ENCODE data around the gene HSPA9. TPM values are rescaled to one million over a fixed set of nuclear protein-coding genes. Genes with fewer than 3 reads are reported as not detected.
A peak's percentile ranks its signal among the peaks of the same experiment; 100 is the strongest.

The HSPA9 gene
- total RNA-seq, 1 donor from 2014 or later = 247 TPM

DNA sequence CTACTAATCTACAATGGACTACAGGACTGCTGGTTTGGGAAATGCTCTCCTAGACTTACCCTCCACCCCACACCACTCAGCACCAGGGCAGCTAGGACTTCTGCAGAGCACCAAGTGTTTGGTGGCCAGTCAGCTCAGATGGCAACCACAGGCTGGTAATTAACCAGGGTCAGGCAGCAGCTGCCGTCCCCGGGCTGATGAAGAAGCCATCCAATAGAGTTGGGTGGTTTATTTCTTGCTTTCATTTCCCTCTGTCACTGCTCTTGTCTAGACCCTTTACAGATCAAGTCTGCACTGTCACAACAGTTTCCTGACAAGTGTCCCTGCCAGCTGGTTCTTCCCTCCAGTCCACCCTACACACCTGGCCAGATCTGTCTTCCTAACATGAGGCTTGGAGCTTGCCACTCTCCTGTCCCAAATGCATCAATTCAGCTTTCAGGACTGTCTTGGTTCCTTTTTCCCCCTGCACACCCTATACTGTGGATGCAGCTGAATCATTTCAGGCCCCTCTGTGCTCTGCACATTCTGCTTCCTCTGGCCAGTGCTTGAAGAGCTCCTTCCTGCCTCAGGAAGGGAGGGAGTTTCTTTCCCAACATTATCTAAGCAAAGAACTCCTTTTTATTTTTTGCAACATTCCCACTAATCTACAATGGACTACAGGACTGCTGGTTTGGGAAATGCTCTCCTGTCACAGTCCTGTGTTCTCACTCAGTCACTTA lies 30.2 kb upstream of the HSPA9 start:
- Mint-ChIP-seq H3K9me3 (no peaks in the 10 kb centered on the region), H3K4me1 (peaks cover 51% of the 10 kb centered on the region)

DNA sequence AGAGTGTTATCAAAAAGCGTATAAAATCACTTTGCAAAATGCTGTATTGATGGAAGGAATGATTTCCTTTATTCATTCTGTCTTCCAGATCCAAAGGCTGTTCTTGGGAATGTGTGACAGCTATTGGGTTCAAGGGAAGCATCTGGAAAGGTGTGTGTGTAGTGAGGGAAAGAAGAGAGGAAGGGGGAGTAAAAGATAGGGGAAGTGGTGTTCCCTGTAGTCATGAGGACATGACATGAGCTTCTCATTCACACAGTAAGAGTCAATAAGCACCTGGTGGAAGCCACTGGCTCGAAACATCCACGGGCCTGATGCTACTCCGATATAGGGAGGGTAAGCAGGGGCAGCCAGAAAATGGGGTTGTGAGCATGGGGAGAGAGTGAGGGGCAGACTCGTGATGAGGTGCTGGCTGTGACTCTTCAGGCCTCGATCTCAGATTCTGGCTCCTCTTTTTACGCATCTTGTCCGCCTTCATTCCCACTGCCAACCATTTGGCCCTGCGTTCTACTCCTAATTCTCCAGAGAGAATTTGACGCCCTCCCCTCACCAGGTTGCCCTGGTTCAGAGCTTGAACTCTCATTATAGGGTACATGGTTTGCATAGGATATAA lies 29.1 kb upstream of the HSPA9 start:
- no peak for DNase-seq (ENCODE audit: low read depth, low spot score)
- TF ChIP-seq, protein P1, sequence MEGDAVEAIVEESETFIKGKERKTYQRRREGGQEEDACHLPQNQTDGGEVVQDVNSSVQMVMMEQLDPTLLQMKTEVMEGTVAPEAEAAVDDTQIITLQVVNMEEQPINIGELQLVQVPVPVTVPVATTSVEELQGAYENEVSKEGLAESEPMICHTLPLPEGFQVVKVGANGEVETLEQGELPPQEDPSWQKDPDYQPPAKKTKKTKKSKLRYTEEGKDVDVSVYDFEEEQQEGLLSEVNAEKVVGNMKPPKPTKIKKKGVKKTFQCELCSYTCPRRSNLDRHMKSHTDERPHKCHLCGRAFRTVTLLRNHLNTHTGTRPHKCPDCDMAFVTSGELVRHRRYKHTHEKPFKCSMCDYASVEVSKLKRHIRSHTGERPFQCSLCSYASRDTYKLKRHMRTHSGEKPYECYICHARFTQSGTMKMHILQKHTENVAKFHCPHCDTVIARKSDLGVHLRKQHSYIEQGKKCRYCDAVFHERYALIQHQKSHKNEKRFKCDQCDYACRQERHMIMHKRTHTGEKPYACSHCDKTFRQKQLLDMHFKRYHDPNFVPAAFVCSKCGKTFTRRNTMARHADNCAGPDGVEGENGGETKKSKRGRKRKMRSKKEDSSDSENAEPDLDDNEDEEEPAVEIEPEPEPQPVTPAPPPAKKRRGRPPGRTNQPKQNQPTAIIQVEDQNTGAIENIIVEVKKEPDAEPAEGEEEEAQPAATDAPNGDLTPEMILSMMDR (conservative IDR thresholded peaks at IDR 0.05) = no peak
- H3K4me1 Mint-ChIP-seq = peaks cover 42% of the 10 kb centered on the region
- H3K4me3 Mint-ChIP-seq = no peak overlapping the region
- H3K27me3 Mint-ChIP-seq (ENCODE audit: low read depth) = no peaks in the 10 kb centered on the region
- no peaks in the 10 kb centered on the region for H3K9me3 Mint-ChIP-seq
- H3K27ac Mint-ChIP-seq (ENCODE audit: unreplicated experiment) = peak overlapping the region; percentile 23
- no peaks in the 10 kb centered on the region for H3K36me3 Mint-ChIP-seq (ENCODE audit: low read depth)

More for the DNA sequence above, 30.2 kb upstream of the HSPA9 start:
- no peak overlapping the region for H3K4me3 Mint-ChIP-seq
- H3K27me3 Mint-ChIP-seq (ENCODE audit: low read depth) = no peaks in the 10 kb centered on the region
- TF ChIP-seq, protein P1 (conservative IDR thresholded peaks at IDR 0.05) = no peak
- no peak overlapping the region for H3K27ac Mint-ChIP-seq (ENCODE audit: unreplicated experiment)
- DNase-seq (ENCODE audit: low read depth, low spot score) = no peak
- no peaks in the 10 kb centered on the region for H3K36me3 Mint-ChIP-seq (ENCODE audit: low read depth)

DNA sequence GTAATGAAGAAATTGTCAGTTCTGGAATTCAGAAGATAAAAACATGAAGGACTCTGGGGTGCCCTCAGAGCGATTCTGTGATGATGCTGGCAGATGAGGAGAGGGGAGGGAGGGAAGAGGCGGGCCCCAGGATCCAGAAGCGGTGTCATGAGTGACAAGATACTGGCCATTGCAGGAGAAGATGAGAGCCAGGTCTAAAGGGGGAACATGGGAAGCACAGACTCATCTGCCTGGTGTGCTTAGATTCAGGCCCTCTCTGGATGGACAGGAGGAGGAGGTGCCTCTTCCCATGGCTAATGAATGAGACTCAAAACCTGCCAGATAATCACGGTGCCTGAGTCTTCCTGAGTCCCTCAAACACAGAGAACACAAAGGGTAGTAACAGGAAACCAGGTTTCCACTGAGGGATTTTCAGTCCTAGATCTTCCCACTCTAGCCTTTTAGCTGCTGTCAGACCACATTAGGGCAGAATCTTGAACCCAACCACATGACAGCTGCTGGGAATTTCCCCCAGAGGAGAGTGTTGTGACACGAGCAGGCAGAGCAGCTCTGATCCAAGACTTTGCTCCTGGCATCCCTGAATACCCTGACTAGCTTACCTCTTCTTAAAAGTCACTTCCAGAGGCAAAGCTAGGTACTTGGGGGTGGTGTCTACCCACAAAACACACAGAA lies 28.2 kb upstream of the HSPA9 start:
- no peak for DNase-seq (ENCODE audit: low read depth, low spot score)
- Mint-ChIP-seq H3K36me3 (ENCODE audit: low read depth) (no peaks in the 10 kb centered on the region), H3K4me1 (peaks cover 38% of the 10 kb centered on the region), H3K27ac (ENCODE audit: unreplicated experiment) (peak overlapping the region; percentile 46), H3K4me3 (no peak overlapping the region), H3K9me3 (no peaks in the 10 kb centered on the region), H3K27me3 (ENCODE audit: low read depth) (no peaks in the 10 kb centered on the region)
- TF ChIP-seq, protein P1 (conservative IDR thresholded peaks at IDR 0.05) = no peak

DNA sequence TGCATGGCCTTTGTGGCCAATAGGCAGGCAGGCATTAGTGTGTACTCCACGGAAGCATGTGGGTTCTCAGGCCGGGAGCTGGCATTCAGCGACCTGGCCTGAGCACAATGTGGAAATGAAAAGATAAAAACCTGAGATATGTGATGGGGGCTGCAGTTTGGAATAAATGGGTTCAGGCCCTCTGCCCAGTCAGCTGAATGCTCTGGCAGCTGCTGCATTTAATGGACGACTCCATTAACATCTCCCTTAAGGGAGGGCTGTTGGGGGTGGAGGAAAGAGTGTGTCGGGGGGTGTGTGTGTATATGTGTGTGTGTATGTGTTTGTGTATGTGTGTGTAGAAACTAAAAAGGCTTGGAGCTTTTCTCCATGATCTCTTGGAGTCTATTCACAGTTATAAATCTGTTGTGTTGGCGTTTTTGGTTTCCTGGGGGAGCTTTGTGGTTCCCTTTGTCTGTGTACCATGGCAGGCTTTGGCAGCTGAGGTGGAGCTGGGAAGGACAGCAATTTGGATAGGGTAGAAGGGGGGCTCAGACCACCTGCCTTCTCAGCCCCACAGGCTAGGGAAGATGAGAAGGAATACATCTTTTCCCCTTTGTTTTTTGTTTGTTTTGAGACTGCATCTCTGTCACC lies 27.3 kb upstream of the HSPA9 start:
- Mint-ChIP-seq H3K9me3 (no peaks in the 10 kb centered on the region), H3K4me3 (no peak overlapping the region), H3K36me3 (ENCODE audit: low read depth) (no peaks in the 10 kb centered on the region), H3K27me3 (ENCODE audit: low read depth) (no peaks in the 10 kb centered on the region), H3K4me1 (peaks cover 41% of the 10 kb centered on the region), H3K27ac (ENCODE audit: unreplicated experiment) (peak overlapping the region; percentile 46)
- DNase-seq (ENCODE audit: low read depth, low spot score) = no peak
- TF ChIP-seq, protein P1 (conservative IDR thresholded peaks at IDR 0.05) = no peak

DNA sequence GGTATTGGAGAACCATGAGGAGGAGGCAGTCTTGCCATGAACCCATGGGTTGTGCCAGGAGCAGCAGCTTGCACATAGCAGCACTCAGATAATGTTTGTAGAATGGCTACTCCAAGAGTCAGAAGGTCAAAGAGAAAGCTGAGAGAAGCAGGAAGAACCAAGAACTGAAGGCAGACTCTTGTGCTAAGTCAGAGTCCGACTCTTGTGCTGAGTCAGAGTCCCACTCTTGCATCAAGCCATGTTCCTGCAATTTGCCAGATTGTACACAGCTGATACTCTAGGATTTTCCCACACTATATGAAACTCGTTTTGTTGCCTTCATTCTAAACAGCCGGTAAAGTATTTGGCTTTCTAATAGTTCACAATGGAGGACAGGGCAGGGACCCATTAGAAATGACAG lies 26.2 kb upstream of the HSPA9 start:
- H3K27ac Mint-ChIP-seq (ENCODE audit: unreplicated experiment) = no peak overlapping the region
- no peaks in the 10 kb centered on the region for H3K36me3 Mint-ChIP-seq (ENCODE audit: low read depth)
- H3K27me3 Mint-ChIP-seq (ENCODE audit: low read depth) = no peaks in the 10 kb centered on the region

More for the DNA sequence above, 26.2 kb upstream of the HSPA9 start:
- peaks cover 33% of the 10 kb centered on the region for H3K4me1 Mint-ChIP-seq
- no peaks in the 10 kb centered on the region for H3K9me3 Mint-ChIP-seq
- TF ChIP-seq, protein P1 (conservative IDR thresholded peaks at IDR 0.05) = no peak
- H3K4me3 Mint-ChIP-seq = no peak overlapping the region
- no peak for DNase-seq (ENCODE audit: low read depth, low spot score)
